GM12865 (cell line): ENCODE results near the gene WBP1L.

ENCODE experiments used
- DNase-seq: peaks from one replicate; pipeline ENCODE4 v3.0.0; 2010; ENCODE audit warnings: low read depth
- H3K4me3 ChIP-seq: 2 replicates; pipeline ENCODE4 v1.5.1; 2011; ENCODE audit warnings: mild to moderate bottlenecking, low read depth, low read length, control low read depth
- CTCF ChIP-seq: IDR thresholded peaks from 2 replicates; pipeline ENCODE4 v1.5.1; 2011; ENCODE audit warnings: low read length, control low read depth, low read depth, inconsistent platforms; ENCODE audit not compliant: insufficient read depth; ENCODE audit errors: missing control alignments

WBP1L gene

GRCh38 chr10:102778781-102779180, 35.0 kb downstream of the WBP1L start:
- no peak overlapping the region for H3K4me3 ChIP-seq
- no peak for DNase-seq
- TF ChIP-seq CTCF, result no peak

- TF ChIP-seq CTCF, result no peak
- H3K4me3 ChIP-seq, result no peak overlapping the region
- DNase-seq, result no peak
Observed at GRCh38 chr10:102779680-102780526, 36.2 kb downstream of the WBP1L start.

GRCh38 chr10:102780527-102780808, 36.7 kb downstream of the WBP1L start:
- TF ChIP-seq CTCF, result no peak
- no peak for DNase-seq
- H3K4me3 ChIP-seq, result no peak overlapping the region

- H3K4me3 ChIP-seq, result no peak overlapping the region
- no peak for TF ChIP-seq CTCF
- no peak for DNase-seq
Observed at GRCh38 chr10:102781090-102781920, 37.6 kb downstream of the WBP1L start.

- no peak for DNase-seq
- TF ChIP-seq CTCF, result no peak
- H3K4me3 ChIP-seq, result no peak overlapping the region
Observed at GRCh38 chr10:102781921-102782557, 38.3 kb downstream of the WBP1L start.

GRCh38 chr10:102782673-102783551, 39.2 kb downstream of the WBP1L start:
- no peak overlapping the region for H3K4me3 ChIP-seq
- DNase-seq, result no peak
- TF ChIP-seq CTCF, result no peak
